Smooth muscle cell (in vitro differentiated cells): ENCODE results near the gene FNDC3A. TPM values are rescaled to one million over a fixed set of nuclear protein-coding genes. Genes with fewer than 3 reads are reported as not detected.
A peak's percentile ranks its signal among the peaks of the same experiment; 100 is the strongest.

Experiments used
- DNase-seq: peaks from one replicate; lab custom pipeline; 2025; ENCODE audit not compliant: unreplicated experiment; lab: John Stamatoyannopoulos, UW
- H2AFZ ChIP-seq: fragments of 200-600 bp; sonication (generic); 2 replicates; pipeline ENCODE4 v1.6.0; 2016; ENCODE audit warnings: antibody characterized with exemption, low read depth, mild to moderate bottlenecking
- H3F3A ChIP-seq: fragments of 200-600 bp; sonication (generic); 2 replicates; pipeline ENCODE4 v1.6.0; 2017; ENCODE audit warnings: antibody characterized with exemption, low read depth
- H3K27ac ChIP-seq: fragments of 200-600 bp; sonication (generic); 2 replicates; pipeline ENCODE4 v1.5.1; 2016; ENCODE audit warnings: low read depth, mild to moderate bottlenecking
- H3K27me3 ChIP-seq: fragments of 200-600 bp; sonication (generic); 2 replicates; pipeline ENCODE4 v1.6.1; 2016; ENCODE audit warnings: low read depth, mild to moderate bottlenecking
- H3K36me3 ChIP-seq: fragments of 200-600 bp; sonication (generic); 2 replicates; pipeline ENCODE4 v1.5.1; 2016; ENCODE audit warnings: low read depth
- H3K4me1 ChIP-seq: fragments of 200-600 bp; sonication (generic); 2 replicates; pipeline ENCODE4 v1.5.1; 2016; ENCODE audit warnings: low read depth
- H3K4me2 ChIP-seq: fragments of 200-600 bp; sonication (generic); 2 replicates; pipeline ENCODE4 v1.6.0; 2016; ENCODE audit warnings: mild to moderate bottlenecking
- H3K4me3 ChIP-seq: fragments of 200-600 bp; sonication (generic); 2 replicates; pipeline ENCODE4 v1.5.1; 2016; ENCODE audit warnings: mild to moderate bottlenecking
- H3K79me2 ChIP-seq: fragments of 200-600 bp; sonication (generic); 2 replicates; pipeline ENCODE4 v1.6.0; 2016; ENCODE audit warnings: low read depth, mild to moderate bottlenecking
- H3K9ac ChIP-seq: fragments of 200-600 bp; sonication (generic); 2 replicates; pipeline ENCODE4 v1.6.0; 2016; ENCODE audit warnings: low read depth
- H3K9me3 ChIP-seq: fragments of 200-600 bp; sonication (generic); replicated peaks from 2 replicates; pipeline ENCODE4 v1.5.1; 2016; ENCODE audit warnings: low read depth
- H4K20me1 ChIP-seq: fragments of 200-600 bp; sonication (generic); 2 replicates; pipeline ENCODE4 v1.6.0; 2016; ENCODE audit warnings: low read depth
- WGBS: methylation state at CpG from one replicate; pipeline ENCODE4 v1.1.7; 2016; ENCODE audit warnings: low lambda C conversion rate; 5-methylcytosine and 5-hydroxymethylcytosine counted together
- polyA plus RNA-seq: library from polyadenylated mRNA; unstranded; fragments of >200 nt; fragmentation: Nextera tagmentation; extraction: Ambion mirVana; gene quantifications from 2 replicates; pipeline ENCODE4 v1.2.1, GENCODE V29; 2016
- total RNA-seq: library from RNA; depleted of rRNA; stranded (reverse); fragments of >200 nt; gene quantifications from 2 replicates; pipeline ENCODE4 v1.2.3, GENCODE V29; 2014
- TF ChIP-seq, protein P1 (sequence below): fragments of 200-600 bp; sonication (generic); IDR thresholded peaks from 2 replicates; pipeline ENCODE4 v1.5.1; 2017; ENCODE audit warnings: borderline replicate concordance, mild to moderate bottlenecking, antibody characterized with exemption; ENCODE audit not compliant: insufficient read depth, poor library complexity, severe bottlenecking

The FNDC3A gene
- total and polyA plus RNA-seq, 2 experiments from 2014 or later: 22.0 to 104 TPM

DNA sequence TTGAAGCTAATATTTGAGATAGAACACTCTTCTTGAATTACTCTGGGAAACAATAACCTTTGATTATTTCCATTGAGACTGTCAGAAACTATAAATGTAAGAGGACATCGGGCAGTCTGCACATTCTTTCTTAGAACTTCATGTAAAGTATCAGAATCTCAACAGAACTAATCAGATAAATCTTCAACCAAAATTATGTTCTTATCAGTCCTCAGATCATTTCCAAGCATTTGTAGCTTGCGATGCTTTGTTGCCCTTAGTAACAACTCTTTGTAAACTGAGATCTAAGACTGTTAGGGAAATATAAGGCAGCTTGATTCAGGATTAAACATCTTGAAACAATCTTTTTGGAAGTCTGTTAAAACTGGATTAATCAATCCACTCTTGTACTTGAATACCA, 70.3 kb downstream of the FNDC3A start:
- Histone ChIP-seq H3F3A (no peaks in the 10 kb centered on the region), H3K9ac (no peak overlapping the region), H3K27me3 (no peaks in the 10 kb centered on the region), H3K79me2 (peaks cover 19% of the 10 kb centered on the region), H2AFZ (no peak overlapping the region), H4K20me1 (no peaks in the 10 kb centered on the region), H3K36me3 (no peaks in the 10 kb centered on the region), H3K4me2 (no peak overlapping the region), H3K9me3 (no peaks in the 10 kb centered on the region), H3K27ac (no peak overlapping the region), H3K4me3 (no peak overlapping the region), H3K4me1 (no peaks in the 10 kb centered on the region)
- 97% methylated on average over 2 of the region's 2 CpGs for WGBS
- TF ChIP-seq, protein P1, sequence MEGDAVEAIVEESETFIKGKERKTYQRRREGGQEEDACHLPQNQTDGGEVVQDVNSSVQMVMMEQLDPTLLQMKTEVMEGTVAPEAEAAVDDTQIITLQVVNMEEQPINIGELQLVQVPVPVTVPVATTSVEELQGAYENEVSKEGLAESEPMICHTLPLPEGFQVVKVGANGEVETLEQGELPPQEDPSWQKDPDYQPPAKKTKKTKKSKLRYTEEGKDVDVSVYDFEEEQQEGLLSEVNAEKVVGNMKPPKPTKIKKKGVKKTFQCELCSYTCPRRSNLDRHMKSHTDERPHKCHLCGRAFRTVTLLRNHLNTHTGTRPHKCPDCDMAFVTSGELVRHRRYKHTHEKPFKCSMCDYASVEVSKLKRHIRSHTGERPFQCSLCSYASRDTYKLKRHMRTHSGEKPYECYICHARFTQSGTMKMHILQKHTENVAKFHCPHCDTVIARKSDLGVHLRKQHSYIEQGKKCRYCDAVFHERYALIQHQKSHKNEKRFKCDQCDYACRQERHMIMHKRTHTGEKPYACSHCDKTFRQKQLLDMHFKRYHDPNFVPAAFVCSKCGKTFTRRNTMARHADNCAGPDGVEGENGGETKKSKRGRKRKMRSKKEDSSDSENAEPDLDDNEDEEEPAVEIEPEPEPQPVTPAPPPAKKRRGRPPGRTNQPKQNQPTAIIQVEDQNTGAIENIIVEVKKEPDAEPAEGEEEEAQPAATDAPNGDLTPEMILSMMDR: no peak
- DNase-seq: no peak

DNA sequence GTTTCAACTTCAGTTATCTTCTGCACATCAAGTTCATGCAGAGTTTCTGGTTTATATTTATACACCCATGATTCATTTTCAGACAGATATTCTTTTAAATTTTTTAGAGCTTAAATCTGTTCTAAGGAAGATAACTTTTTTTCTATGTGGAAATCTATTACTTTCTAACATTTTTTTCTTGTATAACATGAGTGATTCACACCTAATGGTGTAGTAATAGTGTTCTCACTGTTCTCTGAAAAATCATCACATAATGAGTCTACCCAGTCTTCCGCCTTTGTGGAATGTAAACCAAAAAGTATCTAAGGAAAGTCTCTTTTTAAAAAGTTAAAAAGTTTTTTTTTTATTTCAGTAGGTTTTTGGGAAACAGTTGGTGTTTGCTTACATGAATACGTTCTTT, 70.8 kb downstream of the FNDC3A start:
- Histone ChIP-seq H3K9ac (no peak overlapping the region), H3K4me3 (no peak overlapping the region), H3K36me3 (no peaks in the 10 kb centered on the region), H3F3A (no peaks in the 10 kb centered on the region), H4K20me1 (no peaks in the 10 kb centered on the region), H2AFZ (no peak overlapping the region), H3K4me1 (no peaks in the 10 kb centered on the region), H3K4me2 (no peak overlapping the region), H3K9me3 (no peaks in the 10 kb centered on the region), H3K27ac (no peak overlapping the region), H3K27me3 (no peaks in the 10 kb centered on the region), H3K79me2 (peaks cover 24% of the 10 kb centered on the region)
- no peak for DNase-seq
- WGBS: 98% methylated on average over 2 of the region's 2 CpGs
- TF ChIP-seq, protein P1: no peak

DNA sequence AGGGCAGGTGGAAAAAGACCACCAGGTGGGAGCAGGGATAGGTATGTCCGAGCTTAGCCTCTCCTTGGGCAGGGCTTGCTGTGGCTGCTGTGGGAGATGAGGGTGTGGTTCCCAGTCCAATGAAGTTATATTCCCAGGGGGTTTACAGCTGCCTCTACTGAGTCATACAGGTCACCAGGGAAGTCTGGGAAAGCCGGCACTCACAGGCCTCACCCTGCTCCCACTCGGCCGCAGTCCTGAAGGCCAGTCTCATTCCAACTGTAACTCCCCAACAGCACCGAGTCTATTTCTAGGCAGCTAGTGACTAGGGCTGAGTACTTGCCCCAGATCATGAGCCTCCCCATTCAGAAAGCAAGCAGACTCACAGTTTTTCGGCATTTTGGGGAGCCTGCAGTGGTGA, 77.1 kb downstream of the FNDC3A start:
- Histone ChIP-seq H3K27ac (peak overlapping the region; percentile 48), H3K27me3 (no peaks in the 10 kb centered on the region), H3K4me2 (no peak overlapping the region), H3K9me3 (no peaks in the 10 kb centered on the region), H3F3A (no peaks in the 10 kb centered on the region), H4K20me1 (no peaks in the 10 kb centered on the region), H3K79me2 (peaks cover 35% of the 10 kb centered on the region), H3K4me3 (no peak overlapping the region), H3K9ac (no peak overlapping the region), H3K36me3 (no peaks in the 10 kb centered on the region), H3K4me1 (no peaks in the 10 kb centered on the region), H2AFZ (no peak overlapping the region)
- no peak for DNase-seq
- TF ChIP-seq, protein P1: no peak
- 80% methylated on average over 6 of the region's 6 CpGs for WGBS

DNA sequence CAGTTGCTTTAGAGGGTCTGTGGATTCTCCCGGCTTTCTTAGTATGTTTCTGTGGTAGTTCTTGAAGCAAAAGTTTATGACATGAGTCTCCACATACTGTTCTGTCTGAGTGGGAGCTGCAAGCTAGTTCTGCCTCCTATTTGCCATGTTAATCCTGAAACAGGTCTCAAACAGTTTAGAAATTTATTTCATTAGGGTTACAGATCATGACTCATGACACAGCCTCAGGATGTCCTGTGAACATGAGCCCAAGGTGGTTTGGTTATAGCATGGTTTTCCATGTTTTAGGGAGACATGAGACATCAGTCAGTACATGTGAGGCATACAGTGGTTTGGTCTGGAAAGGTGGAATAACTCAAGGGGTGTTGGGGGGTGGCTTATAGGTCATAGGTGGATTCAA, 77.5 kb downstream of the FNDC3A start:
- Histone ChIP-seq H3K9ac (no peak overlapping the region), H3K27me3 (no peaks in the 10 kb centered on the region), H3K4me1 (no peaks in the 10 kb centered on the region), H3K4me2 (no peak overlapping the region), H3K79me2 (peaks cover 31% of the 10 kb centered on the region), H4K20me1 (no peaks in the 10 kb centered on the region), H3K4me3 (no peak overlapping the region), H3K27ac (peak overlapping the region; percentile 48), H3K36me3 (no peaks in the 10 kb centered on the region), H2AFZ (no peak overlapping the region), H3F3A (no peaks in the 10 kb centered on the region), H3K9me3 (no peaks in the 10 kb centered on the region)
- TF ChIP-seq, protein P1: no peak
- DNase-seq: no peak
- 86% methylated on average over 1 of the region's 1 CpG for WGBS
